G401 (cell line): Measurements from ENCODE around the gene TUBB1. TPM values are rescaled to one million over a fixed set of nuclear protein-coding genes. Genes with fewer than 3 reads are reported as not detected.
A peak's percentile ranks its signal among the peaks of the same experiment; 100 is the strongest.

Experiments used
- DNase-seq: peaks from one replicate; pipeline ENCODE4 v3.0.0-alpha.2; 2015; ENCODE audit warnings: low spot score
- in situ Hi-C: cut with HindIII; loops from 2 replicates; pipeline ENCODE4 v1.10.0; 2016; ENCODE audit warnings: low sequenced_read_pairs, mixed read lengths
- total RNA-seq: library from RNA; depleted of rRNA; stranded (reverse); fragments of >200 nt; shearing (Covaris generic); gene quantifications from 2 replicates; pipeline ENCODE4 v1.2.3, GENCODE V29; 2014

Gene TUBB1
- total RNA-seq, 1 experiment from 2014 or later = not detected

DNA sequence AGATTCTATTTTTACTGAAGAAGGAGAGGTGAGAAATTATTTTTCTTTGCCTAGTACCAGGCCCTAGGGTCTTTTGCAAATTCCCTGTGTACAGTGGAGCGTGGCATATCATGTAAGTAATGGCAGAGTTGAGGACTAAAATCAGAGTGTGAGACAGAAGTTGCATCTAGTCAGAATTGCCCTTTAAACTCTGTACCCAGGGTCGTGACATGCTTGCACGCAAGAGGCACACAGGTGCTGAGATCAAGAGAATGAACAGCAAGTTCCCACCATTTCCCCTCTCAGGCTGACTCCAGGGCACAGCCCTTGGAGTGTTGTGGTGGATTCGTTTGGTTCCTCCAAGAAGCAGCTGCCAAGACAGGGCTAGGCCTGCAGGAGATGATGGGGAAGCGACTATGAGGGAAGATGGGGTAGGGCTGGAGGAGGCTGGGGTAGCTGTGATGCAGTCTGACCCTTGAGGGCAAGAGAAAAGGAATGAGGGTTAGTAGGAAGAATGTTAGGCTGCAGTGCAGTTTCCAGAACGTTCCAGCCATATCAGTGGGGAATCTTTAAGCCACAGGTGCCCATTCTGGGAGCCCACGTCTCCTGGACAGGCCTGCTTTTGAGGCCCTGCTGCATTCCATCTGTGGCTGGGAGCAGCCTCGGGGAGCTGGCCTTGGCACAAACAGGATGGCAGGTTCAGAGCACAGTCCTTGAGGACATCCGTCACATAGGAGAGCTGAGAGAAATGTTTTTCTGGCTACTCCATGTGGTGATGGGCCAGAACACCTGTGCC is 31.3 kb upstream of the TUBB1 start:
- in situ Hi-C loops = no loop called here
- DNase-seq = peak; percentile 79

DNA sequence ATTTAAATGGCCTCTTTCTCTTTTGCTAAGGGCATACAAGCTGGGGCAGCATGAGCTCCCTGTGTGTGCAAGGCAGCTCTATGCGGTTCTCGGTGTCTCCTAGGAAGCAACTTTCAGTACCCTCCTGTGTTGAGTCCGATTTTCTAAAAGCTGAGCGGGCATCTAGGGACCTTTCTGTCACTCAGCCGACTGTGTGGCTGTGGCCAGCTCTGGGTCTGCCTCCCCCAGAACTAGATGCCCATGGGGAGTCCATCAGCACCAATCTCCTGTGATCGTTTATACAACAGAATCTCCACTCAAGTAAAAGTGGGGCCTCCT is 30.7 kb upstream of the TUBB1 start:
- in situ Hi-C loops = no loop called here
- no peak for DNase-seq

DNA sequence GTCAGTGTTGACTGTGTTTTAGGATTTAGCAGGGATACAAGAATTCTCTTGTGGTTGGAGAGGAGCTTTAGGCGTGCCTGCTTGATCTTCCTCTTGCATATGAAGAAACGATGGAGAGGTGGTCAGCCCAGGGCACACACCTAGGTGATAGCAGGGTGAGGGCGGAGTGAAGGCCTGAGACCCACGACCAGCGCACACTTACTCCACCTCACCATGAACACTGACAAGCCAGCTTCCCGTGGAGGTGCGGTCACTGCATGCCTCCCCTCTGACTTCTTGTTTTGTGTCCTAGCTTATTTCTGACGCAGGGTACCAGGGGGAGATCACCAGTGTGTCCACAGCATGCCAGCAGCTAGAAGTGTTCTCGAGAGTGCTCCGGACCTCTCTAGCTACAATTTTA is 30.0 kb upstream of the TUBB1 start:
- in situ Hi-C loops = no loop called here
- no peak for DNase-seq

DNA sequence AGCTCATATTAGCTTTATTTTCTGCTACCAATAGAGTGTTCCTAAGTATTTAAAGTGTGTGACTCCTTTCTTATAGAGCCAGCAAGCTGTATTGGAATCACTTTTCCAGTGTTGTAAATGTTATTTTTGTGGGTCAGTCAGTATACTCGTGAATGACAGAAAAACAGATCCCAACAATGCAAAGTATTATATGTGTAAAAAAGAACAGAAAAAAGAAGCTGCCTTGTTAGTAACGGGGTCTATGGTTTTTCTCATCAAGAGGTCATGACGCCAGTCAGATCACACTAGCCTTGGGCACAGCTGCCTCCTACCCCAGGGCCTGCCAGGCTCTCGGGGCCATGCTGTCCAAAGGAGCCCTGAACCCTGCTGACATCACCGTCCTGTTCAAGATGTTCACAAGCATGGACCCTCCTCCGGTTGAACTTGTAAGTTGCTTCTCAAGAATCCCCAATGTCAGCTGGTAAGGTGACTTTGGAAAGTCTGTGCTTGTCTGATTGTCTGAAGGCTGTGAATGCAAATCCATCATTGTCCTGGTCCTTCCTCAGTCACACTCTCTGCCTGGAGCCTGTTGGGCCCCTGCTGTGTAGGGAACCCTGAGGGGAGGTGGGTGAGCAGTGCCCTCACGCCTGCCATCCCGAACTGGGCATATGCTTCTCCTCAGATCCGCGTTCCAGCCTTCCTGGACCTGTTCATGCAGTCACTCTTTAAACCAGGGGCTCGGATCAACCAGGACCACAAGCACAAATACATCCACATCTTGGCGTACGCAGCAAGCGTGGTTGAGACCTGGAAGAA is 28.4 kb upstream of the TUBB1 start:
- DNase-seq = no peak
- in situ Hi-C loops = no loop called here

DNA sequence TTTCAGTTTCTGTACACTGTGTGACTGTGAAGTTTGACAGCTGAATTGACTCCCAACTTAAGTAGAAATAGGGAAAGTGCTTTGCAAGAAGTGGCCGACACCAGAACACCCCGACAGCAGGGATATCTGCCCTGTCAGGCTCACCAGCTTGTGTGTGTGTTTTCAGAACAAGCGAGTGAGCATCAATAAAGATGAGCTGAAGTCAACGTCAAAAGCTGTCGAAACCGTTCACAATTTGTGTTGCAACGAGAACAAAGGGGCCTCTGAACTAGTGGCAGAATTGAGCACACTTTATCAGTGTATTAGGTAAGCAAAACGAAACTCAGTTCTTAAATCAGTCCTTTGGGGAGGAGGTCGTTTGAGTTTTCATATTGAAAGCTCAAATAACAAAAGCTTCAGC is 27.5 kb upstream of the TUBB1 start:
- in situ Hi-C loops = no loop called here
- DNase-seq = no peak

DNA sequence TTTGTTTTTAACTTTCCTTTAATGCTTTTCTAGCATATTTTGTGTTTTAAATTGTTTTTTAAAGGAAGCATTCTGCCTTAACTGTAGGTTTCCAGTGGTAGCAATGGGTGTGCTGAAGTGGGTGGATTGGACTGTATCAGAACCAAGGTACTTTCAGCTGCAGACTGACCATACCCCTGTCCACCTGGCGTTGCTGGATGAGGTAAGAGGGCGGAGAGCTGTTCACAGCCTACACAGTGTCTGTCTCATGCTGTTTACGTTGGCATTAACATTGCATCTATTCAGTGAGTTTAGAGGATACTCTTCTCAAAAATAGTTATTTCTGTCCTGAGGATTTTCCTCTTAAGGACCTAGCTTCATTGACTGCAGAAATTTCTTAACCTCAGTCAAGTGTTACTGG is 26.3 kb upstream of the TUBB1 start:
- in situ Hi-C loops = no loop called here
- no peak for DNase-seq

DNA sequence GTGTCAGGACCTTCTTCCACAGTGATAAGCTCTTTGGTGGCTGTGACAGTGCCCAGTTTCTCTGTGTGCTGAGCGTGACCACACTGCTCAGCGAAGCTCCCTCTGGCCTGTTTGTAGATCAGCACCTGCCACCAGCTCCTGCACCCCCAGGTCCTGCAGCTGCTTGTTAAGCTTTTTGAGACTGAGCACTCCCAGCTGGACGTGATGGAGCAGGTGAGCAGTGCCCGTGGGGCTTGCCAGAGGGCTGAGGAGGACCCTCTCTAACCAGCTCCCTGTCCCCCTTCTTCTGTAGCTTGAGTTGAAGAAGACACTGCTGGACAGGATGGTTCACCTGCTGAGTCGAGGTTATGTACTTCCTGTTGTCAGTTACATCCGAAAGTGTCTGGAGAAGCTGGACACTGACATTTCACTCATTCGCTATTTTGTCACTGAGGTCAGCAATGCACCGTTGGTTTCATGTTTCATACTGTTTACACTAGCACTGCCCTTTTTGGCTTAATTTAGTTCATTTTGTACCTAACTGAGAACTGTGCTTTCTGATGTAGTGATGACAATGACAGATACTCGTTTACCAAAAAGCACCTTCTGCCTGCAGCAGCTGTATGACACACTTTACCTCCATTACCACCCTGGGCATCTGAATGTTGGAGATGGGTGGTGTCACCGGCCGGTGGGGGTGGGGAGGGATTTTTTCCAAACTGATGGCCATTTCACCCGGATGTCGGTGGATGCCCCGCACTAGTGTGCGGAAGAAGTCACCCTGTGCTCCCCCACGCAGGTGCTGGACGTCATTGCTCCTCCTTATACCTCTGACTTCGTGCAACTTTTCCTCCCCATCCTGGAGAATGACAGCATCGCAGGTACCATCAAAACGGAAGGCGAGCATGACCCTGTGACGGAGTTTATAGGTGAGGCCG is 25.6 kb upstream of the TUBB1 start:
- in situ Hi-C loops = no loop called here
- DNase-seq = no peak

DNA sequence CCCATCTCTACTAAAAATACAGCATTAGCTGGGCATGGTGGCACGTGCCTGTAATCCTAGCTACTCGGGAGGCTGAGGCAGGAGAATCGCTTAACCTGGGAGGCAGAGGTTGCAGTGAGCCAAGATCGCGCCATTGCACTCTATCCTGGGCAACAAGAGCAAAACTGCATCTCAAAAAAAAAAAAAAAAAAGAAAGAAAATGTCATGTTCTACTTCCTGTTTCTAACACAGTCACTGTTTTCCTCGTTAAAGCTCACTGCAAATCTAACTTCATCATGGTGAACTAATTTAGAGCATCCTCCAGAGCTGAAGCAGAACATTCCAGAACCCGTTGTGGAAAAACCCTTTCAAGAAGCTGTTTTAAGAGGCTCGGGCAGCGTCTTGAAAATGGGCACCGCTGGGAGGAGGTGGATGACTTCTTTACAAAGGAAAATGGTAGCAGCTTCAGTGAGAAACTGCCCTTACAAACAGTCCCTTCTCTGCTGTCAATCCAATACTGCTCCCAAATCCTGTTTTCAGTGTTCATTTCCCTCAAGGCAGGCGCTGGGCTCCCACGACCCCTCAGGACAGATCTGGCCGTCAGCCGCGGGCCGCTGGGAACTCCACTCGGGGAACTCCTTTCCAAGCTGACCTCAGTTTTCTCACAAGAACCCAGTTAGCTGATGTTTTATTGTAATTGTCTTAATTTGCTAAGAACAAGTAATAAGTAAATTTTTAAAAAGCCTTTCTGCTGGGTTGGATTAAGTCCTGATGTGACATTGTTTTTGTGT is 24.7 kb upstream of the TUBB1 start:
- in situ Hi-C loops = no loop called here
- no peak for DNase-seq

DNA sequence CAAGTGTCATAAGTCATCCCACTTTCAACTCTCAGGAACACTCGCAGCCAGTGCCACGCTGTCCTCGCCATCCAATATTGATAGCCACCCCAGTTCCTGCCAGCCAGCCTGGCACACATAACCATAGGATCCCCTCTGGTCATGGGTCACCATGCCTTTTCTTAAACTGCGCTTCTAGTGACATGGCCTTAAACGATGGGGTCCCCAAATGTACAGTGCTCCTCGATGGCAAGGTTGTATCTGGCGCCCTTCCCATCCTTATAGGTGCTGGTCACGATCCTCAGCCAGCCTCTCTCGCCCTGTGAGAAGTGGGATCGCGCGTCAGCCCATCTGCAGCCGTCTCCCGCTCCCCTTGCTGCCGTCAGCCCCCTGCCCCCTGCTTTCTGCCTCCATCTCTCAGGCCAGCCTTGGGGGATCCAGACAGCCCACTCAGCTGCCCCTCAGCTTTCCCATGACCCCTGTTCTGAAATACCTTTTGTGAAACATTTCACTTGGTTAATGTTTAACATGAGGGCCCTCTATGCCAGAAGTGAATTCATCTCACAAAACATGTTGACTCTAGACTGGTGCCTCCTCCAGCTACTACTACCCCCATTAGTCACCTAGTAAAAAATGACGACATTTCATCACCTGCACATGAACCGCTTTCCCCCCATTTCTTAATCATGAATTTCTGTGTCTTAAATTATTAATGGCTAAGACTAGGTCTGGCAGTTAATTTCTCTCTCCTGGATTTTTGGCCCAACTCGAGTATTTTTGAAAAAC is 23.6 kb upstream of the TUBB1 start:
- in situ Hi-C loops = no loop called here
- no peak for DNase-seq

DNA sequence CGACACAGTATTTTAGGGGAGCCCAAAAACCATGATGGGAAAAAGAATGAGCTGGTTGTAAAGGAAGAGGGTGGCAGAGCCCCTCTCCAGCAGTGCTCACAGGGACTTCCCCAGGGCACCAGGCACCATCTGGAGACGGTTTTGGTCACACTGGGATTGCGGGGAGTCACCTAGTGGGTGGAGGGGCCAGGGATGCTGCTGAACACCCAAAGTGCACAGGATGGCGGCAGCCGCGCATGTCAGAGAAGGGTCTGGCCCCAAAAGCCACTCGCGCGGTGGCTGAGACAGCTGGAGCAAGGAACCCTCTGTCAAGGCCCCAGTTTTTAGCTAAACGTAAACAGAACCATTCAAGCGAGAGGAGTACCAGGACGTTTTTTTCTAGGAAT is 23.0 kb upstream of the TUBB1 start:
- in situ Hi-C loops = no loop called here
- no peak for DNase-seq

DNA sequence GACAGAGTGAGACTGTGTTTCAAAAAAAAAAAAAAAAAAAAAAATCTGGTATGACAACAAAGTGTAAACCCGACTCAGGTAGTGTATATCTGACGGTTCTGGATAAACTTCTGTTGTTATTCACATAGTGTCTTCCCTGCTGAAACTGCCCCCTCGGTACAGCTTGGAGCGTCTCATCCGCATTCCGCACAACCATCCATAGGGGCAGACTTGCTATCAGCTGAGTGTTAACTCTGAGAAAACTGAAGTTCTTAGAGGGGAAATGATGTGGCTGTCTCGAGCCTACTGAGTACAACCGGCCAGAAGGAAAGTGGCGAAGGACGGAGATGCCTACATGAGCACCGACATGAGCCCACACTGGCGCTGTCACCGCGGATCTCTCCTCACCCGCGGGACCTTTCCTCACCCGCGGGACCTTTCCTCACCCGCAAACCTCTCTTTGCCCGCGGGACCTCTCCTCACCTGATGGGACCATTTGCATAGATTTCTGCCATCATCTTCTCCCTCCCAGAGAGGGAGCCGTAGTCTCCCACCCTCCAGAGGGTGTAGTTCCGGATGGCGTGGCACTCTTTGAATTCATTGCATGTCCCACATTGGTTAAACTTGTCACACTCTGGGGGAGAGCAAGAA is 22.0 kb upstream of the TUBB1 start:
- in situ Hi-C loops = no loop called here
- no peak for DNase-seq

DNA sequence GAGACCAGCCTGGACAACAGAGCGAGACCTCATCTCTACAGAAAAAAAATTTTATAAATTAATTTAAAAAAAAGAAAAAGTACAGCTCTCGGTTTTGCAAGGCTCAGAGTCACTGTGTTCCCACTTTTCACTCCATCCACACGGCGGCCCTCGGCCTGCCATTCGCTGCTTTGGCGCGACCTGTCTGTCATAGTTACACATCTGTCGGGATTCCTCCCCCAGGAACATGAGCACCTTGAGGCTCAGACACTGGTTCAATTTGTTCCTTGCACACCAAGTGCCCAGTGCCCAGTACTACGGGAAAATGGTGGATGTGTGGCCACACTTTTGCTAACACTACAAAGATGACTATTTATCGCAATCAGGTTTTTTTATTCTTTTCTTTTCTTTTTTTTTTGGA is 20.6 kb upstream of the TUBB1 start:
- in situ Hi-C loops = no loop called here
- DNase-seq = no peak

DNA sequence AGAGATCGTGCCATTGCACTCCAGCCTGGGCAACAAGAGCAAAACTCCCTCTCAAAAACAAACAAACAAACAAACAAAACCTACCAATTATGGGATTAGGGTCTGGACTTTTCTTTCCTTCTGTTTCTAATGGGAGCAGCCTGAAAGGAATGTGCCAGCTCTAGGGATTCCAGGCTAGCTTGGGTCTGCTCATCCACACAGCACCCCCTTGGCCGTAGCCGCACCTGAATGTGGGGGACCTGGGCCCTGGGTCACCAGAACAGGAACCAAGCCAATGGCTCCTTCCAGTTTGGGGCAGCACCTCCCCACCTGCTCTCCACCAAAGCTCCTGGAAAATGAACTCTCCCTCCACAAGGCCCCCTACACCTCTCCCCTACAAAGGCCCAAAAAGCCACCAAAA is 18.9 kb upstream of the TUBB1 start:
- in situ Hi-C loops = no loop called here
- DNase-seq = no peak

DNA sequence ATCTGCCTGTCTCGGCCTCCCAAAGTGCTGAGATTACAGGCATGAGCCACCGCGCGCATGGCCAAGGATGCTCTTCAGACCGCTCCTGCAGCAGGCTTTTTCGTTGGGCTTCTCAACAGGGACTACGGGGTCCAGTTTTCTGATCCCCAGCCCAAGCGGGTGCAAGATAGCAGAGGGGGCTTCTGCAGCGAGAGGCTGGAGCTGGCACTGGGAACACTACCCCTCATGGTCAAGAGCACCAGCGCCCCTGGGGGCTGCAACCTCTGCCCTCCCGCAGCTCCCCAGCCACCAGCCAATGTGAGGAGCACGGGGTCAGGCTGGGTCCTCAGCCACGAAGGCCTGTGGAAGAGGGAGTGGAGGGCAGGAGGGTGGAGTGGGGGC is 18.2 kb upstream of the TUBB1 start:
- no peak for DNase-seq

DNA sequence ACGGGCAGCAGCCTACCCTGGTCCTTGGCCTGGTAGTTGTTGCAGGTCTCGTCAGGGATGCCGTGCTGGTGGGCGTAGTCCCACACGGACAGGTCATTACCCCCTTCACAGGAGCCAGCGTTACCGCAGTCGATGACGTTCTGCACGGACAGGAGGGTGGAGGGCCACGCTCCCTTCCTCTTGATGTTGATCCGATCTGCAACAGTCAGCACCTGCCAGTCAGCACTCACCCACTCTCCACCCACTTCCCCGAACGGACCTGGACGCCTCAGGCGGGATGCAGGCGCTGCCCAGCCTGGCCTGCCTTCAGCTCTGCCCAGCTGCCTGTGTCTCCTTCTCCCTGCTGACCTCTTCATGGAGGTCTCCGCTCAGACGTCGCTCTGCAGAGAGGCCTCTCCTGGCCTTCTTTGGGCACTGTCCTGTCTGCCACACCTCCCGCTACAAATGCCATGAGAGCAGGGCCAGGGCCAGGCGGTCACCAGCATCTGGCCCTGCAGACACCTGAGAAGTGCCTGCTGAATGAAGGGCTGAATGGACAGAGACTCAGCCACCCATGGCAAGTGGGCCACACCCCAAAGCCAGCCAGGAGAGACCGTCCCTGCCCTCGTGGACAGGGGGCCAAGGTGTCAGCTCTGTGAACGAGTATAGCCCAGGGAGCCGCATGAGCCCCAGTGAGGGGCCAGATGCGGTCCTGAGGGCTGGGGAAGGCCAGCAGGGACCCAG is 17.6 kb upstream of the TUBB1 start:
- DNase-seq = no peak
- in situ Hi-C loops = no loop called here

More for the DNA sequence above, 18.2 kb upstream of the TUBB1 start:
- in situ Hi-C loops = no loop called here

DNA sequence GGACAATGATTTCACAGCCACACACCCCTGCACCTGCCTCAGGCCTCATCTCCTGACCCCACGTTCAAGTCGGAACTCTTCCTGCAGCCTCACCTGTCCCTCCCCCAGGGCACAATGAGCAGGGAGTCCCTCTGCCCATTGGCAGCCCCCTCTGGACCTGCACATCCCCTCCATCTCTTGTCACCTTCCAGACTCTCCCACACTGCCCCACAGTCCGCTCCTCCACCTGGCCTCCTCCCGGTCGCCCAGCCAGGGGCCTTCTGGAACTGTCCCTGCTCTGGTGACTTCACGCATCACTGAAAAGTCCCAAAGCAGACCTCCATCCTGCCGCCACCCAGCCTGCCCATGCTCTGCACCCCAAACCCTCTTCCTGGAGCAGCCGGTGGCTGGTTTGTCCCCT is 16.8 kb upstream of the TUBB1 start:
- in situ Hi-C loops = no loop called here
- DNase-seq = no peak

DNA sequence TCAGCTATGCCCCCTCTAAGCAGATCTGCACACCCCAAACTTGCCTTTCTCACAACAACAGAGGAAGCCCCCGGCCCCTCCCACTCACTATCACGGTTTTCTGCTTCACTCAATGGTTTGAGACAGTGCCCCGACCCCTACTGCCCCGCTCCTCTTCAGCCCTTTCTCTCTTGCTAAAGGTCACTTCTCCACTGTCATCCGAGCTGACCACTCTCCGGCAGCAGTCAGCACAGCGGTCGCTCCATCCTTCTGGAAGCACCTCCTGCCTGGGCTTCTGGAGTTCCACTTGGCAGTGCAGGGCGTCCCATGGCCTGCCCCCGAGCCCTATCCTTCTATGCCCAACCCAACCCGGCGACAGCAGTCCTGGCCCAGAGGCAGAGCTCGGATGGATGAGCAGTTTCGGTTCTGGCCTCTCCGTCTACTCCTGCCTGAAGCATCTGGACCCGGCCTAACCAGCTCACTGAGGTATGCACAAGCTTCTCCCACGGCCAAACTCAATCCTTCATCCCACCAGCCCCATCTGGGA is 16.3 kb upstream of the TUBB1 start:
- in situ Hi-C loops = no loop called here

More for the DNA sequence above, 16.3 kb upstream of the TUBB1 start:
- no peak for DNase-seq
